H4 (cell line): ENCODE data around the gene KBTBD13. TPM values are rescaled to one million over a fixed set of nuclear protein-coding genes. Genes with fewer than 3 reads are reported as not detected.
"Not testable (repeated sequence)": the region's sequence is repeated elsewhere in the genome, so short reads cannot be mapped to it uniquely, and the experiment has no call there.

Experiments used
- DNase-seq: peaks from one replicate; pipeline ENCODE4 v3.0.0-alpha.2; 2015; ENCODE audit warnings: low spot score
- total RNA-seq: library from RNA; depleted of rRNA; stranded (reverse); fragments of >200 nt; shearing (Covaris generic); gene quantifications from 2 replicates; pipeline ENCODE4 v1.2.3, GENCODE V29; 2014; rRNA removed

KBTBD13 gene
- not detected in 2 replicates for total RNA-seq

GRCh38 chr15:65076486-65077290, at the start of gene KBTBD13:
Gene KBTBD13, plus strand, starts transcription at chr15:65076746. Its CDS starts 70 bp downstream, at chr15:65076816.
- no peak for DNase-seq

GRCh38 chr15:65026756-65027155, 49.8 kb upstream of the KBTBD13 start:
- DNase-seq, result no peak

- DNase-seq, result no peak
Observed at GRCh38 chr15:65027593-65027992, 49.0 kb upstream of the KBTBD13 start.

GRCh38 chr15:65028338-65028737, 48.2 kb upstream of the KBTBD13 start:
- DNase-seq, result no peak

GRCh38 chr15:65028921-65029735, 47.4 kb upstream of the KBTBD13 start, which contains the start of gene MTFMT:
Gene MTFMT, minus strand, starts transcription at chr15:65029639. Its CDS starts 26 bp downstream, at chr15:65029613.
- DNase-seq, result peak; percentile 52

GRCh38 chr15:65029736-65030208, 46.8 kb upstream of the KBTBD13 start:
- DNase-seq, result no peak

- peak; percentile 74 for DNase-seq
Observed at GRCh38 chr15:65032801-65033537, 43.6 kb upstream of the KBTBD13 start.

- peak; percentile 39 for DNase-seq
Observed at GRCh38 chr15:65033659-65034269, 42.8 kb upstream of the KBTBD13 start.

GRCh38 chr15:65034719-65035118, 41.8 kb upstream of the KBTBD13 start:
- no peak for DNase-seq

- no peak for DNase-seq
Observed at GRCh38 chr15:65037309-65037708, 39.2 kb upstream of the KBTBD13 start.

- no peak for DNase-seq
Observed at GRCh38 chr15:65038428-65038827, 38.1 kb upstream of the KBTBD13 start.

GRCh38 chr15:65038836-65039235, 37.7 kb upstream of the KBTBD13 start:
- DNase-seq, result no peak

- DNase-seq, result no peak
Observed at GRCh38 chr15:65040461-65040860, 36.1 kb upstream of the KBTBD13 start.

GRCh38 chr15:65041787-65042186, 34.8 kb upstream of the KBTBD13 start:
- DNase-seq, result no peak

GRCh38 chr15:65042776-65043327, 33.7 kb upstream of the KBTBD13 start:
- no peak for DNase-seq

GRCh38 chr15:65044218-65044617, 32.3 kb upstream of the KBTBD13 start:
- DNase-seq, result not testable (repeated sequence)

- no peak for DNase-seq
Observed at GRCh38 chr15:65044724-65045481, 31.6 kb upstream of the KBTBD13 start, which contains the start of gene SLC51B. Gene SLC51B, plus strand, starts transcription at chr15:65045387. Its CDS starts 4,618 bp downstream, at chr15:65050005.

GRCh38 chr15:65048241-65048640, 28.3 kb upstream of the KBTBD13 start:
- DNase-seq, result no peak

GRCh38 chr15:65049418-65049840, 27.1 kb upstream of the KBTBD13 start:
- peak; percentile 89 for DNase-seq

GRCh38 chr15:65050270-65050669, 26.3 kb upstream of the KBTBD13 start:
- no peak for DNase-seq
